ENCODE measurements around the gene CRYGC. TPM values are rescaled to one million over a fixed set of nuclear protein-coding genes. Genes with fewer than 3 reads are reported as not detected.

CRYGC gene
- total RNA-seq, 4 donors from 2014 or later = not detected

- Histone ChIP-seq H3K27me3 (no peaks in the 10 kb centered on the region), H3K4me1 (peaks cover 0 to 15% (median 2%) of the 10 kb centered on the region in 4 donors), H3K4me3 (no peak overlapping the region), H3K36me3 (no peaks in the 10 kb centered on the region), H3K27ac (no peak overlapping the region), H3K9me3 (no peaks in the 10 kb centered on the region)
- TF ChIP-seq POLR2A (IDR thresholded peaks at IDR 0.05) (no peak), EP300 (IDR thresholded peaks at IDR 0.05) (peak in 1 of 2 donors; percentile 47)
- DNase-seq (ENCODE audit: low spot score in 2 of 2) = peak in 1 of 2 donors; percentile 28
- WGBS, 2 donors = 38 to 60% methylated on average over 4 of the region's 4 CpGs
These were observed 42.5 kb upstream of the CRYGC start for GRCh38 chr2:208172125-208172524.

GRCh38 chr2:208164951-208165755, 35.5 kb upstream of the CRYGC start:
- Histone ChIP-seq H3K4me1 (no peaks in the 10 kb centered on the region), H3K4me3 (no peak overlapping the region), H3K27ac (no peak overlapping the region), H3K36me3 (no peaks in the 10 kb centered on the region), H3K27me3 (no peaks in the 10 kb centered on the region), H3K9me3 (no peaks in the 10 kb centered on the region)
- DNase-seq (ENCODE audit: low spot score in 2 of 2) = no peak
- WGBS, 2 donors = 65 to 74% methylated on average over 2 of the region's 2 CpGs
- TF ChIP-seq CTCF (IDR thresholded peaks at IDR 0.05) (no peak), EP300 (IDR thresholded peaks at IDR 0.05) (no peak), POLR2A (IDR thresholded peaks at IDR 0.05) (no peak)

GRCh38 chr2:208163489-208163888, 33.9 kb upstream of the CRYGC start, which contains the start of gene CRYGA:
Gene CRYGA, minus strand, starts transcription at chr2:208163589. Its CDS starts 33 bp downstream, at chr2:208163556.
- H3K9me3 ChIP-seq = no peaks in the 10 kb centered on the region
- H3K36me3 ChIP-seq = no peaks in the 10 kb centered on the region
- TF ChIP-seq EP300 (IDR thresholded peaks at IDR 0.05) (no peak), CTCF (IDR thresholded peaks at IDR 0.05) (no peak), POLR2A (IDR thresholded peaks at IDR 0.05) (no peak)
- no peaks in the 10 kb centered on the region for H3K27me3 ChIP-seq
- H3K4me1 ChIP-seq = no peaks in the 10 kb centered on the region
- WGBS, 2 donors = 73 to 89% methylated on average over 2 of the region's 2 CpGs
- no peak within 1 kb of the TSS for H3K4me3 ChIP-seq
- no peak within 1 kb of the TSS for H3K27ac ChIP-seq
- DNase-seq (ENCODE audit: low spot score in 2 of 2) = no peak

GRCh38 chr2:208156439-208156838, 26.8 kb upstream of the CRYGC start:
- Histone ChIP-seq H3K27me3 (no peaks in the 10 kb centered on the region), H3K36me3 (no peaks in the 10 kb centered on the region), H3K9me3 (peaks cover 0 to 5% (median 0%) of the 10 kb centered on the region in 4 donors), H3K4me3 (no peak overlapping the region), H3K27ac (no peak overlapping the region), H3K4me1 (no peaks in the 10 kb centered on the region)
- DNase-seq (ENCODE audit: low spot score in 2 of 2) = no peak
- TF ChIP-seq EP300 (IDR thresholded peaks at IDR 0.05) (no peak), POLR2A (IDR thresholded peaks at IDR 0.05) (no peak), CTCF (IDR thresholded peaks at IDR 0.05) (no peak)
- WGBS, 2 donors = 48 to 73% methylated on average over 2 of the region's 2 CpGs

GRCh38 chr2:208153156-208153555, 23.5 kb upstream of the CRYGC start:
- Histone ChIP-seq H3K36me3 (no peaks in the 10 kb centered on the region), H3K27me3 (no peaks in the 10 kb centered on the region), H3K4me3 (no peak overlapping the region), H3K27ac (no peak overlapping the region), H3K9me3 (peaks cover 0 to 8% (median 0%) of the 10 kb centered on the region in 4 donors), H3K4me1 (no peaks in the 10 kb centered on the region)
- no peak for TF ChIP-seq EP300 (IDR thresholded peaks at IDR 0.05)
- TF ChIP-seq CTCF (IDR thresholded peaks at IDR 0.05) = no peak
- no peak for TF ChIP-seq POLR2A (IDR thresholded peaks at IDR 0.05)
- no peak for DNase-seq (ENCODE audit: low spot score in 2 of 2)

Data from tibial nerve (tissue), 4 donors.